OCI-LY1 (cell line): ENCODE measurements around the gene GRHPR.
"Not testable (repeated sequence)": the region's sequence is repeated elsewhere in the genome, so short reads cannot be mapped to it uniquely, and the experiment has no call there.

Experiments
- EZH2 ChIP-seq: fragments of 200-600 bp; sonication (generic), shearing (Covaris generic); IDR thresholded peaks from 2 replicates; pipeline ENCODE4 v1.8.0; 2017; ENCODE audit warnings: borderline replicate concordance, mixed run types, mild to moderate bottlenecking, antibody characterized with exemption, low read length, moderate library complexity, mixed read lengths
- TF ChIP-seq, protein P1 (sequence below): fragments of 200-600 bp; sonication (generic), shearing (Covaris generic); IDR thresholded peaks from 2 replicates; pipeline ENCODE4 v1.5.1; 2017; ENCODE audit warnings: mild to moderate bottlenecking, antibody characterized with exemption, low read length, moderate library complexity, mixed read lengths

DNA sequence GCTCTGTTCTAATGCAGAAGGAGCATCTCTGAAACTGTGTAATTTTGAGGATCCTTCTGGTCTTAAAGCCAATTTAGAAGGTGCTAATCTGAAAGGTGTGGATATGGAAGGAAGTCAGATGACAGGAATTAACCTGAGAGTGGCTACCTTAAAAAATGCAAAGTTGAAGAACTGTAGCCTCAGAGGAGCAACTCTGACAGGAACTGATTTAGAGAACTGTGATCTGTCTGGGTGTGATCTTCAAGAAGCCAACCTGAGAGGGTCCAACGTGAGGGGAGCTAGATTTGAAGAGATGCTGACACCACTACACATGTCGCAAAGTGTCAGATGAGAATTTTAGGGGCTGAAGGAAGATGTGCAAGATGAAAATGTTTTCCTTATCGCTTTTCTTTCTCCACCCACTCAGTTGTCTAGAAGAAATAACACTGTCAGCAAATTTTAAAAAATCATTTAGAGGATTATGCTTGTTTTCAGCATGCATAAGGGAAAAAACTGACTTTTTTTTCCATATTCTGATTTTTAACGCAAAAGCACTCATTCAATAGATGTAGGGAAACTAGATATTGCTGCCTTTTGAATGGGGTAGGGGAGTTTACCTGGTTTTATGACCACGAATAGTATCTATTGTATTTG lies 55.6 kb downstream of the GRHPR start:
- TF ChIP-seq, protein P1, sequence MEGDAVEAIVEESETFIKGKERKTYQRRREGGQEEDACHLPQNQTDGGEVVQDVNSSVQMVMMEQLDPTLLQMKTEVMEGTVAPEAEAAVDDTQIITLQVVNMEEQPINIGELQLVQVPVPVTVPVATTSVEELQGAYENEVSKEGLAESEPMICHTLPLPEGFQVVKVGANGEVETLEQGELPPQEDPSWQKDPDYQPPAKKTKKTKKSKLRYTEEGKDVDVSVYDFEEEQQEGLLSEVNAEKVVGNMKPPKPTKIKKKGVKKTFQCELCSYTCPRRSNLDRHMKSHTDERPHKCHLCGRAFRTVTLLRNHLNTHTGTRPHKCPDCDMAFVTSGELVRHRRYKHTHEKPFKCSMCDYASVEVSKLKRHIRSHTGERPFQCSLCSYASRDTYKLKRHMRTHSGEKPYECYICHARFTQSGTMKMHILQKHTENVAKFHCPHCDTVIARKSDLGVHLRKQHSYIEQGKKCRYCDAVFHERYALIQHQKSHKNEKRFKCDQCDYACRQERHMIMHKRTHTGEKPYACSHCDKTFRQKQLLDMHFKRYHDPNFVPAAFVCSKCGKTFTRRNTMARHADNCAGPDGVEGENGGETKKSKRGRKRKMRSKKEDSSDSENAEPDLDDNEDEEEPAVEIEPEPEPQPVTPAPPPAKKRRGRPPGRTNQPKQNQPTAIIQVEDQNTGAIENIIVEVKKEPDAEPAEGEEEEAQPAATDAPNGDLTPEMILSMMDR, result not testable (repeated sequence)
- TF ChIP-seq EZH2, result not testable (repeated sequence)
